HG03354 (cell line): Measurements from ENCODE around the gene ST6GALNAC3.

ENCODE experiments used
- ATAC-seq: cut with Tn5 transposase; IDR thresholded peaks from one replicate; pipeline ENCODE4 v1.9.1; 2021; ENCODE audit warnings: mild to moderate bottlenecking; ENCODE audit not compliant: unreplicated experiment, poor library complexity, severe bottlenecking

The ST6GALNAC3 gene

GRCh38 chr1:76511558-76512179, 437.1 kb downstream of the ST6GALNAC3 start:
- no peak for ATAC-seq

- no peak for ATAC-seq
These were observed 456.4 kb downstream of the ST6GALNAC3 start for GRCh38 chr1:76530953-76531352.

- no peak for ATAC-seq
These were observed 467.1 kb downstream of the ST6GALNAC3 start for GRCh38 chr1:76541618-76542017.

GRCh38 chr1:76542359-76542758, 467.8 kb downstream of the ST6GALNAC3 start:
- no peak for ATAC-seq

- no peak for ATAC-seq
These were observed 468.9 kb downstream of the ST6GALNAC3 start for GRCh38 chr1:76543495-76543894.

GRCh38 chr1:76546354-76546933, 471.9 kb downstream of the ST6GALNAC3 start:
- no peak for ATAC-seq

- ATAC-seq, result no peak
These were observed 473.4 kb downstream of the ST6GALNAC3 start for GRCh38 chr1:76547916-76548315.

GRCh38 chr1:76548513-76549100, 474.1 kb downstream of the ST6GALNAC3 start:
- ATAC-seq, result no peak

GRCh38 chr1:76554283-76554682, 479.7 kb downstream of the ST6GALNAC3 start:
- no peak for ATAC-seq

- no peak for ATAC-seq
These were observed 487.7 kb downstream of the ST6GALNAC3 start for GRCh38 chr1:76562292-76562691.

- ATAC-seq, result no peak
These were observed 494.2 kb downstream of the ST6GALNAC3 start for GRCh38 chr1:76568573-76569238.

- ATAC-seq, result no peak
These were observed 496.7 kb downstream of the ST6GALNAC3 start for GRCh38 chr1:76571248-76571647.

- no peak for ATAC-seq
These were observed 497.7 kb downstream of the ST6GALNAC3 start for GRCh38 chr1:76572229-76572628.

GRCh38 chr1:76576876-76577524, 502.5 kb downstream of the ST6GALNAC3 start:
- ATAC-seq, result no peak

GRCh38 chr1:76577525-76578185, 503.1 kb downstream of the ST6GALNAC3 start:
- ATAC-seq, result no peak

- no peak for ATAC-seq
These were observed 505.7 kb downstream of the ST6GALNAC3 start for GRCh38 chr1:76580206-76580605.

GRCh38 chr1:76581712-76582111, 507.2 kb downstream of the ST6GALNAC3 start:
- ATAC-seq, result no peak

GRCh38 chr1:76583235-76583868, 508.8 kb downstream of the ST6GALNAC3 start:
- ATAC-seq, result no peak

- ATAC-seq, result no peak
These were observed 509.4 kb downstream of the ST6GALNAC3 start for GRCh38 chr1:76583875-76584477.
